ENCODE data around the gene TOMM34. TPM values are rescaled to one million over a fixed set of nuclear protein-coding genes. Genes with fewer than 3 reads are reported as not detected.

TOMM34 gene
- total and polyA plus RNA-seq, 2 experiments from 2014 or later = 27.4 to 38.7 TPM

GRCh38 chr20:44955270-44955669, 4.9 kb downstream of the TOMM34 start (continued):
- TF ChIP-seq, protein P1, sequence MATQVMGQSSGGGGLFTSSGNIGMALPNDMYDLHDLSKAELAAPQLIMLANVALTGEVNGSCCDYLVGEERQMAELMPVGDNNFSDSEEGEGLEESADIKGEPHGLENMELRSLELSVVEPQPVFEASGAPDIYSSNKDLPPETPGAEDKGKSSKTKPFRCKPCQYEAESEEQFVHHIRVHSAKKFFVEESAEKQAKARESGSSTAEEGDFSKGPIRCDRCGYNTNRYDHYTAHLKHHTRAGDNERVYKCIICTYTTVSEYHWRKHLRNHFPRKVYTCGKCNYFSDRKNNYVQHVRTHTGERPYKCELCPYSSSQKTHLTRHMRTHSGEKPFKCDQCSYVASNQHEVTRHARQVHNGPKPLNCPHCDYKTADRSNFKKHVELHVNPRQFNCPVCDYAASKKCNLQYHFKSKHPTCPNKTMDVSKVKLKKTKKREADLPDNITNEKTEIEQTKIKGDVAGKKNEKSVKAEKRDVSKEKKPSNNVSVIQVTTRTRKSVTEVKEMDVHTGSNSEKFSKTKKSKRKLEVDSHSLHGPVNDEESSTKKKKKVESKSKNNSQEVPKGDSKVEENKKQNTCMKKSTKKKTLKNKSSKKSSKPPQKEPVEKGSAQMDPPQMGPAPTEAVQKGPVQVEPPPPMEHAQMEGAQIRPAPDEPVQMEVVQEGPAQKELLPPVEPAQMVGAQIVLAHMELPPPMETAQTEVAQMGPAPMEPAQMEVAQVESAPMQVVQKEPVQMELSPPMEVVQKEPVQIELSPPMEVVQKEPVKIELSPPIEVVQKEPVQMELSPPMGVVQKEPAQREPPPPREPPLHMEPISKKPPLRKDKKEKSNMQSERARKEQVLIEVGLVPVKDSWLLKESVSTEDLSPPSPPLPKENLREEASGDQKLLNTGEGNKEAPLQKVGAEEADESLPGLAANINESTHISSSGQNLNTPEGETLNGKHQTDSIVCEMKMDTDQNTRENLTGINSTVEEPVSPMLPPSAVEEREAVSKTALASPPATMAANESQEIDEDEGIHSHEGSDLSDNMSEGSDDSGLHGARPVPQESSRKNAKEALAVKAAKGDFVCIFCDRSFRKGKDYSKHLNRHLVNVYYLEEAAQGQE (IDR thresholded peaks at IDR 0.05; ENCODE audit: unreplicated experiment) = no peak
- TF ChIP-seq, protein P2, sequence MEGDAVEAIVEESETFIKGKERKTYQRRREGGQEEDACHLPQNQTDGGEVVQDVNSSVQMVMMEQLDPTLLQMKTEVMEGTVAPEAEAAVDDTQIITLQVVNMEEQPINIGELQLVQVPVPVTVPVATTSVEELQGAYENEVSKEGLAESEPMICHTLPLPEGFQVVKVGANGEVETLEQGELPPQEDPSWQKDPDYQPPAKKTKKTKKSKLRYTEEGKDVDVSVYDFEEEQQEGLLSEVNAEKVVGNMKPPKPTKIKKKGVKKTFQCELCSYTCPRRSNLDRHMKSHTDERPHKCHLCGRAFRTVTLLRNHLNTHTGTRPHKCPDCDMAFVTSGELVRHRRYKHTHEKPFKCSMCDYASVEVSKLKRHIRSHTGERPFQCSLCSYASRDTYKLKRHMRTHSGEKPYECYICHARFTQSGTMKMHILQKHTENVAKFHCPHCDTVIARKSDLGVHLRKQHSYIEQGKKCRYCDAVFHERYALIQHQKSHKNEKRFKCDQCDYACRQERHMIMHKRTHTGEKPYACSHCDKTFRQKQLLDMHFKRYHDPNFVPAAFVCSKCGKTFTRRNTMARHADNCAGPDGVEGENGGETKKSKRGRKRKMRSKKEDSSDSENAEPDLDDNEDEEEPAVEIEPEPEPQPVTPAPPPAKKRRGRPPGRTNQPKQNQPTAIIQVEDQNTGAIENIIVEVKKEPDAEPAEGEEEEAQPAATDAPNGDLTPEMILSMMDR (conservative IDR thresholded peaks at IDR 0.05; ENCODE audit: low read depth in 2 of 2) = no peak
- TF ChIP-seq, protein P3, sequence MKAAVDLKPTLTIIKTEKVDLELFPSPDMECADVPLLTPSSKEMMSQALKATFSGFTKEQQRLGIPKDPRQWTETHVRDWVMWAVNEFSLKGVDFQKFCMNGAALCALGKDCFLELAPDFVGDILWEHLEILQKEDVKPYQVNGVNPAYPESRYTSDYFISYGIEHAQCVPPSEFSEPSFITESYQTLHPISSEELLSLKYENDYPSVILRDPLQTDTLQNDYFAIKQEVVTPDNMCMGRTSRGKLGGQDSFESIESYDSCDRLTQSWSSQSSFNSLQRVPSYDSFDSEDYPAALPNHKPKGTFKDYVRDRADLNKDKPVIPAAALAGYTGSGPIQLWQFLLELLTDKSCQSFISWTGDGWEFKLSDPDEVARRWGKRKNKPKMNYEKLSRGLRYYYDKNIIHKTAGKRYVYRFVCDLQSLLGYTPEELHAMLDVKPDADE (IDR thresholded peaks at IDR 0.05) = no peak

DNA sequence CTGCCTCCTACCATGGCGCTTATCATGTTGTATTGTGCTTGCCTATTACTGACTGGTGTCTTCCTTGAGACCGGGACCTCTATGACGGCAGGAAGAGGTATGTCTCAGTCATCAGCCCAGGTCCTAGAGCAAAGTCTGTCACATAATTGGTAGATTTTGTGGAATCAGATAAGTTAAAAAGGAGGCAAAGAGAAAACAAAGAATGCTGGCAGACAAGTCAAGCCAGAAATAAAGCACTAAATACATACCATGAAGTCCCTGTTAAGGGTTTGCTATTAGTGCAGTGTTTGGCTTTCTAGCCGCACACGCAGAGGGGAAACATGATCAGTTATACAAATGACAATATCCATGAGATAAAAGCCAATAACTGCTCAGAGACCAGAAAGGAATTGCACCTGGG, 6.0 kb downstream of the TOMM34 start:
- H3K4me3 Mint-ChIP-seq = no peak overlapping the region
- peaks cover 21% of the 10 kb centered on the region for H3K79me2 ChIP-seq (replicated peaks; ENCODE audit: insufficient read depth)
- H3K4me3 ChIP-seq = no peak overlapping the region
- H3K27me3 ChIP-seq (ENCODE audit: insufficient read depth) = no peaks in the 10 kb centered on the region
- H3K27ac ChIP-seq (ENCODE audit: low read depth) = no peak overlapping the region
- no peak for DNase-seq (ENCODE audit: low spot score)
- H4K20me1 ChIP-seq (replicated peaks; ENCODE audit: insufficient read depth) = peaks cover 26% of the 10 kb centered on the region
- H3K27me3 Mint-ChIP-seq (ENCODE audit: insufficient read depth, low read depth, poor library complexity) = peaks cover 2% of the 10 kb centered on the region
- H3K4me1 ChIP-seq (ENCODE audit: insufficient read depth) = peaks cover 10% of the 10 kb centered on the region
- ATAC-seq = no peak
- no peak overlapping the region for H3K4me2 ChIP-seq
- H3K36me3 ChIP-seq (ENCODE audit: insufficient read depth) = peaks cover 39% of the 10 kb centered on the region
- H2AFZ ChIP-seq = no peak overlapping the region
- H3K9me2 ChIP-seq (ENCODE audit: insufficient read depth) = no peaks in the 10 kb centered on the region
- no peak overlapping the region for H3K27ac Mint-ChIP-seq
- no peaks in the 10 kb centered on the region for H3F3A ChIP-seq (replicated peaks; ENCODE audit: low read depth)
- peaks cover 69% of the 10 kb centered on the region for H3K36me3 Mint-ChIP-seq (ENCODE audit: low read depth)
- peaks cover 11% of the 10 kb centered on the region for H3K4me1 Mint-ChIP-seq
- H3K9me3 Mint-ChIP-seq = no peaks in the 10 kb centered on the region
- TF ChIP-seq, protein P3 (IDR thresholded peaks at IDR 0.05) = no peak
- TF ChIP-seq, protein P4, sequence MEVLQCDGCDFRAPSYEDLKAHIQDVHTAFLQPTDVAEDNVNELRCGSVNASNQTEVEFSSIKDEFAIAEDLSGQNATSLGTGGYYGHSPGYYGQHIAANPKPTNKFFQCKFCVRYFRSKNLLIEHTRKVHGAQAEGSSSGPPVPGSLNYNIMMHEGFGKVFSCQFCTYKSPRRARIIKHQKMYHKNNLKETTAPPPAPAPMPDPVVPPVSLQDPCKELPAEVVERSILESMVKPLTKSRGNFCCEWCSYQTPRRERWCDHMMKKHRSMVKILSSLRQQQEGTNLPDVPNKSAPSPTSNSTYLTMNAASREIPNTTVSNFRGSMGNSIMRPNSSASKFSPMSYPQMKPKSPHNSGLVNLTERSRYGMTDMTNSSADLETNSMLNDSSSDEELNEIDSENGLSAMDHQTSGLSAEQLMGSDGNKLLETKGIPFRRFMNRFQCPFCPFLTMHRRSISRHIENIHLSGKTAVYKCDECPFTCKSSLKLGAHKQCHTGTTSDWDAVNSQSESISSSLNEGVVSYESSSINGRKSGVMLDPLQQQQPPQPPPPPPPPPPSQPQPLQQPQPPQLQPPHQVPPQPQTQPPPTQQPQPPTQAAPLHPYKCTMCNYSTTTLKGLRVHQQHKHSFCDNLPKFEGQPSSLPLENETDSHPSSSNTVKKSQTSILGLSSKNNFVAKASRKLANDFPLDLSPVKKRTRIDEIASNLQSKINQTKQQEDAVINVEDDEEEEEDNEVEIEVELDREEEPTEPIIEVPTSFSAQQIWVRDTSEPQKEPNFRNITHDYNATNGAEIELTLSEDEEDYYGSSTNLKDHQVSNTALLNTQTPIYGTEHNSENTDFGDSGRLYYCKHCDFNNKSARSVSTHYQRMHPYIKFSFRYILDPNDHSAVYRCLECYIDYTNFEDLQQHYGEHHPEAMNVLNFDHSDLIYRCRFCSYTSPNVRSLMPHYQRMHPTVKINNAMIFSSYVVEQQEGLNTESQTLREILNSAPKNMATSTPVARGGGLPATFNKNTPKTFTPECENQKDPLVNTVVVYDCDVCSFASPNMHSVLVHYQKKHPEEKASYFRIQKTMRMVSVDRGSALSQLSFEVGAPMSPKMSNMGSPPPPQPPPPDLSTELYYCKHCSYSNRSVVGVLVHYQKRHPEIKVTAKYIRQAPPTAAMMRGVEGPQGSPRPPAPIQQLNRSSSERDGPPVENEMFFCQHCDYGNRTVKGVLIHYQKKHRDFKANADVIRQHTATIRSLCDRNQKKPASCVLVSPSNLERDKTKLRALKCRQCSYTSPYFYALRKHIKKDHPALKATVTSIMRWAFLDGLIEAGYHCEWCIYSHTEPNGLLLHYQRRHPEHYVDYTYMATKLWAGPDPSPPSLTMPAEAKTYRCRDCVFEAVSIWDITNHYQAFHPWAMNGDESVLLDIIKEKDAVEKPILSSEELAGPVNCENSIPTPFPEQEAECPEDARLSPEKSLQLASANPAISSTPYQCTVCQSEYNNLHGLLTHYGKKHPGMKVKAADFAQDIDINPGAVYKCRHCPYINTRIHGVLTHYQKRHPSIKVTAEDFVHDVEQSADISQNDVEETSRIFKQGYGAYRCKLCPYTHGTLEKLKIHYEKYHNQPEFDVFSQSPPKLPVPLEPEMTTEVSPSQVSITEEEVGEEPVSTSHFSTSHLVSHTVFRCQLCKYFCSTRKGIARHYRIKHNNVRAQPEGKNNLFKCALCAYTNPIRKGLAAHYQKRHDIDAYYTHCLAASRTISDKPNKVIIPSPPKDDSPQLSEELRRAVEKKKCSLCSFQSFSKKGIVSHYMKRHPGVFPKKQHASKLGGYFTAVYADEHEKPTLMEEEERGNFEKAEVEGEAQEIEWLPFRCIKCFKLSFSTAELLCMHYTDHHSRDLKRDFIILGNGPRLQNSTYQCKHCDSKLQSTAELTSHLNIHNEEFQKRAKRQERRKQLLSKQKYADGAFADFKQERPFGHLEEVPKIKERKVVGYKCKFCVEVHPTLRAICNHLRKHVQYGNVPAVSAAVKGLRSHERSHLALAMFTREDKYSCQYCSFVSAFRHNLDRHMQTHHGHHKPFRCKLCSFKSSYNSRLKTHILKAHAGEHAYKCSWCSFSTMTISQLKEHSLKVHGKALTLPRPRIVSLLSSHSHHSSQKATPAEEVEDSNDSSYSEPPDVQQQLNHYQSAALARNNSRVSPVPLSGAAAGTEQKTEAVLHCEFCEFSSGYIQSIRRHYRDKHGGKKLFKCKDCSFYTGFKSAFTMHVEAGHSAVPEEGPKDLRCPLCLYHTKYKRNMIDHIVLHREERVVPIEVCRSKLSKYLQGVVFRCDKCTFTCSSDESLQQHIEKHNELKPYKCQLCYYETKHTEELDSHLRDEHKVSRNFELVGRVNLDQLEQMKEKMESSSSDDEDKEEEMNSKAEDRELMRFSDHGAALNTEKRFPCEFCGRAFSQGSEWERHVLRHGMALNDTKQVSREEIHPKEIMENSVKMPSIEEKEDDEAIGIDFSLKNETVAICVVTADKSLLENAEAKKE (CRISPR knock-in tag; IDR thresholded peaks at IDR 0.05) = no peak
- TF ChIP-seq ZNF114 (CRISPR knock-in tag; IDR thresholded peaks at IDR 0.05) (no peak), EZH2 (IDR thresholded peaks at IDR 0.05; ENCODE audit: low read depth, unreplicated experiment) (no peak), JUNB (IDR thresholded peaks at IDR 0.05; ENCODE audit: unreplicated experiment) (no peak), STAT1 (IDR thresholded peaks at IDR 0.05; ENCODE audit: unreplicated experiment) (no peak)
- TF ChIP-seq, protein P2 (conservative IDR thresholded peaks at IDR 0.05; ENCODE audit: low read depth in 2 of 2) = no peak

Data from GM23338 (cell line).